Glutamatergic neuron (in vitro differentiated cells): ENCODE measurements around the gene WNT4. TPM values are rescaled to one million over a fixed set of nuclear protein-coding genes. Genes with fewer than 3 reads are reported as not detected.

Experiments used
- DNase-seq: peaks from one replicate; pipeline ENCODE4 v3.0.0; 2022
- H3K27ac Mint-ChIP-seq: one replicate; pipeline ENCODE4 v1.8.0; 2020; ENCODE audit warnings: mild to moderate bottlenecking, mixed read lengths, inconsistent platforms; ENCODE audit not compliant: unreplicated experiment
- H3K27me3 Mint-ChIP-seq: one replicate; pipeline ENCODE4 v1.8.0; 2020; ENCODE audit warnings: mild to moderate bottlenecking, moderate library complexity, mixed read lengths, inconsistent platforms; ENCODE audit not compliant: unreplicated experiment
- H3K36me3 Mint-ChIP-seq: one replicate; pipeline ENCODE4 v1.8.0; 2020; ENCODE audit warnings: mild to moderate bottlenecking, mixed read lengths, inconsistent platforms; ENCODE audit not compliant: unreplicated experiment
- H3K4me1 Mint-ChIP-seq: one replicate; pipeline ENCODE4 v1.8.0; 2020; ENCODE audit warnings: mild to moderate bottlenecking, low read depth, mixed read lengths, inconsistent platforms; ENCODE audit not compliant: unreplicated experiment
- H3K4me3 Mint-ChIP-seq: one replicate; pipeline ENCODE4 v1.8.0; 2020; ENCODE audit warnings: mild to moderate bottlenecking, mixed read lengths, inconsistent platforms; ENCODE audit not compliant: unreplicated experiment
- H3K9me3 Mint-ChIP-seq: one replicate; pipeline ENCODE4 v1.8.0; 2020; ENCODE audit warnings: mild to moderate bottlenecking, moderate library complexity, mixed read lengths, inconsistent platforms; ENCODE audit not compliant: unreplicated experiment
- CTCF ChIP-seq: fragments of 200-600 bp; sonication (generic); IDR thresholded peaks from one replicate; pipeline ENCODE4 v1.5.0; 2021; ENCODE audit not compliant: partially characterized antibody, unreplicated experiment
- long read RNA-seq: library from polyadenylated mRNA; unstranded; transcript quantifications from one replicate; pipeline ENCODE4 v2.0.0, GENCODE V29; 2020; ENCODE audit not compliant: unreplicated experiment
- total RNA-seq: library from RNA; stranded (reverse); fragmentation: NEBNext Ultra II Directional; extraction: Animal tissue kit (Norgen Biotek cat#: 25700); gene quantifications from one replicate; pipeline ENCODE4 v1.2.1, GENCODE V29; 2021; ENCODE audit not compliant: unreplicated experiment

WNT4 gene
- total RNA-seq = not detected
- long read RNA-seq = 0 reads

GRCh38 chr1:22143065-22144033 lies at the start of gene WNT4:
Gene WNT4, minus strand, starts transcription at chr1:22143097. Its CDS starts 175 bp downstream, at chr1:22142922.
- Mint-ChIP-seq H3K4me1 (peaks cover 6% of the 10 kb centered on the region), H3K4me3 (peak within 1 kb of the TSS; percentile 70), H3K27ac (no peak within 1 kb of the TSS), H3K27me3 (peaks cover 27% of the 10 kb centered on the region), H3K36me3 (no peaks in the 10 kb centered on the region), H3K9me3 (peaks cover 7% of the 10 kb centered on the region)
- TF ChIP-seq CTCF = peak; percentile 31
- DNase-seq = peak; percentile 53

- no peak overlapping the region for H3K4me3 Mint-ChIP-seq
- H3K9me3 Mint-ChIP-seq = peaks cover 2% of the 10 kb centered on the region
- H3K36me3 Mint-ChIP-seq = no peaks in the 10 kb centered on the region
- DNase-seq = no peak
- no peaks in the 10 kb centered on the region for H3K4me1 Mint-ChIP-seq
- no peak for TF ChIP-seq CTCF
- peaks cover 2% of the 10 kb centered on the region for H3K27me3 Mint-ChIP-seq
- no peak overlapping the region for H3K27ac Mint-ChIP-seq
Measured at GRCh38 chr1:22190731-22191130, 47.8 kb upstream of the WNT4 start.

- H3K27ac Mint-ChIP-seq = no peak overlapping the region
- peaks cover 3% of the 10 kb centered on the region for H3K27me3 Mint-ChIP-seq
- no peak for TF ChIP-seq CTCF
- H3K36me3 Mint-ChIP-seq = no peaks in the 10 kb centered on the region
- peaks cover 2% of the 10 kb centered on the region for H3K9me3 Mint-ChIP-seq
- peaks cover 2% of the 10 kb centered on the region for H3K4me1 Mint-ChIP-seq
- H3K4me3 Mint-ChIP-seq = no peak overlapping the region
- no peak for DNase-seq
Measured at GRCh38 chr1:22190251-22190650, 47.4 kb upstream of the WNT4 start.

- H3K27me3 Mint-ChIP-seq = peaks cover 3% of the 10 kb centered on the region
Measured at GRCh38 chr1:22189619-22190018, 46.7 kb upstream of the WNT4 start.

More at GRCh38 chr1:22189619-22190018, 46.7 kb upstream of the WNT4 start:
- DNase-seq = no peak
- Mint-ChIP-seq H3K4me1 (peaks cover 2% of the 10 kb centered on the region), H3K9me3 (peaks cover 2% of the 10 kb centered on the region), H3K27ac (no peak overlapping the region), H3K36me3 (no peaks in the 10 kb centered on the region), H3K4me3 (no peak overlapping the region)
- no peak for TF ChIP-seq CTCF
